NCI-H748 (cell line): ENCODE results near the gene COL12A1.
"Not testable (repeated sequence)": the region's sequence is repeated elsewhere in the genome, so short reads cannot be mapped to it uniquely, and the experiment has no call there.

ENCODE experiments used
- DNase-seq: peaks from one replicate; lab custom pipeline; 2025; ENCODE audit not compliant: unreplicated experiment; lab: John Stamatoyannopoulos, UW

The COL12A1 gene

GRCh38 chr6:75213112-75213511 lies 7.3 kb upstream of the COL12A1 start:
- DNase-seq, result no peak

DNA sequence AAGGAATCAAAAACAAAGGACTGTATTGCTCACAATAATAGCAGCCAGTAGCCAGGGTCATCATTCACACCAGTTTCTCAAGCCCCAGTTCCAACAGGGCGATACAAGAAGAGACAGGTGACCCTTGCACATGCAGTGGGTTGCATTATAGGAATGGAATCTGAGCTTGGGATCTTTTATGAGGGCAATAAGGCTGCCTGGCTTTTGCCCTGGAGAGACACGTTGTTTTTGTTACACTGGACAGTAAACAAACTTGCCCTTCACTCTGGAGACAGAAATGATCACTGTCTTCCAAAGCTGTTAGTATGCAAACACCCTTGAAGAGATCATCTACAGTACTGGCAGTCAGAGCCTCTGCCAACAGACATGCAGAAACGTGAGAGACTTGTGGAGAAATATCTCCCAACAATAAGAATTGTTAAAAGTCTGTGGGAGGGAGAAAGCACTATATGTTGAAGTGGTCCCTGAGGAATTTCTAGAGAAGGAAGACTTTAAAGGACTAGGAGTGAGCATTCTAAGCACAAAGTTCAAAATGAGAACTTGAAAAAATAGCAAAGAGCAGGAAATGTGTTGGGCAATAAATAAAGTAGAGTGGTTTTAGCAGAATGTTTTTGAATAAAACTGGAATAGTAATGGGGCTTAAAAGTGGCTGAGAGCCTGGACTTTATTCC lies 6.2 kb upstream of the COL12A1 start:
- no peak for DNase-seq

- DNase-seq, result peak; percentile 68
Measured at GRCh38 chr6:75210885-75211739, 5.3 kb upstream of the COL12A1 start.

- no peak for DNase-seq
Measured at GRCh38 chr6:75209184-75209723, 3.4 kb upstream of the COL12A1 start.

- peak; percentile 74 for DNase-seq
Measured at GRCh38 chr6:75208298-75209183, 2.7 kb upstream of the COL12A1 start.

- DNase-seq, result no peak
Measured at GRCh38 chr6:75206576-75207342, 906 bp upstream of the COL12A1 start.

GRCh38 chr6:75204959-75205775 lies 686 bp downstream of the COL12A1 start:
- DNase-seq, result peak; percentile 43

- DNase-seq, result peak; percentile 69
Measured at GRCh38 chr6:75204217-75204958, 1.5 kb downstream of the COL12A1 start.

- no peak for DNase-seq
Measured at GRCh38 chr6:75203721-75204120, 2.1 kb downstream of the COL12A1 start.

GRCh38 chr6:75202676-75203131 lies 3.1 kb downstream of the COL12A1 start:
- no peak for DNase-seq

DNA sequence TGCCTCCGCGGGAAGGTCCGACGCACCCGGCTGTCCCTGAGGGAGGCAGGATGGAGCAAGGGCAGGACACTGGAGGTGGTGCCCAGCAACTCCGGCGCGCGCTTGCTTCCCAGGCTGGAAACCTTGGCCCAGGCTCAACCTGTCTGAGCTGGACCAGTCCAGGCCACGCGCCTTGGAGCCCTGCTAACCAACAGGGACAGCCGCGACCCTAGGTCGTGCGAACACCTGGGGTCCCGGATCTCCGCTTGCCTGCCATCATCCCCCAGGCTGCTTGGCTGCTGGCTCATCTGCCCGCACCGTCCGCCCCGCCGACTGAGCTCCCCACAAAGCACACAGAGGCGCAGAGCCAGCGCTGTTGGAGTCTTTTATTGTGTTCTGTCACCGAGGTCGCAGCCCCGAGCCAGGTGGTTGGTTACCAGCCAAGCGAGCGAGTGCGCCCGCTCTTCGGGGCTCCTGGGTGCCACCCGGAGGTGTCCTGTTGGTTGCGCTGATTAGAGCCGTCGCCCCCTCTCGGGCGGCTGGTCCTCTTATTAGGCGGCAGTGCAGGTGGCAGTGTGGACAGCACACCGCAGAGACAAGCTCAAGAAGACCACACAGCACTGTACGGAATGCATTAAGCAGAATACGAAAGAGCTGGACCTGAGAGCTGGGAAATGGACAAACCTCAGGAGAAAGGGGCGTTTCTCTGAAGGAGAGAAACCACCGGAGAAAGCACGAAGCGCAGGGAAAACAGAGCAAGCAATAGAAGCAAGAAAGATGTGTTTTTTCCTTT lies 3.8 kb downstream of the COL12A1 start:
- peak; percentile 61 for DNase-seq

- no peak for DNase-seq
Measured at GRCh38 chr6:75201021-75201420, 4.8 kb downstream of the COL12A1 start.

DNA sequence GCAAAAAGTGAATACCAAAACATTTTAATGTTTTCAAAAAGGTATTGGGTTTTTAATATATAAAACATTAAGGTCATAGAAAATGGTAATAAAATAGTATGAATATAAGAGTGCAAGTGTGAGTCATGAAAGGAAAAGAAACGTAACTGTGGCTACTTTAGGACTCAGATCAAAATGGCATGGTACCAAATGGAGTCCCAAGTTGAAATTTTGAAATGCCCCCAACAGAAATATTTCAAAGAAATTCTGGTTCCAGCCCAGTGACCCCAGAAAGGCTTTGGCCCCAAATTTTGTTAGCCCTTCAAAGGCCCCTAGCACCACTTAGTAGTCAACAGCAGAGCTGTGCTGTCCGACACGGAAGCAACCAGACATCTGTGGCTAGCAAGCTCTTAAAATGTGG lies 6.0 kb downstream of the COL12A1 start:
- no peak for DNase-seq

DNA sequence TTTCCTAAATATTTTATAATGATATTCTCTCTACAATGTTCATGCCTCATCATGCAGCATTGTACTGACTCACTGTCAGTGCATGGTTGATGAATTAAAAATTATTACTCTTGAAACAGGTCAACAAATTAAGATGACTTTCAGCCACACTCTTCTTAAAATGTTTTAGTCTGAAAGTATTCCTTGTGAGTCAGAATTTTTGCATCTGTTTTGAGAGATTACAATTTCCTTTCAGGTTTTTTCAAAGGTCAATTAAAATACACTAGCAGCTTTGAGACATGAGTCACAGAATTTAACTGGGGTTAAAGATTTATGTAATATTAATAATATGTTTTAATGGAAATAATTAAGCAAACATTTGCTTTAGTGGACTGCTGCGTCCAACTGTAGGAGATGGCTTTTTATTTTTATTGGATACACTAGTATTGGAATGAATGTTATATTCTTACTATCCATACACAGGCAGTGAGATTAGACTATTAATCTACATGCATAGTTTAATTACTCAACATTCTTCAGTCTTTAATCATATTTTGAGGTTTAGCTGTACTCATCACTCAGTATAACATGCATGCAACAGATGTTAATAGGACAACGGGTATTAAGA lies 9.7 kb downstream of the COL12A1 start:
- no peak for DNase-seq

- no peak for DNase-seq
Measured at GRCh38 chr6:75188221-75188925, 17.5 kb downstream of the COL12A1 start.

DNA sequence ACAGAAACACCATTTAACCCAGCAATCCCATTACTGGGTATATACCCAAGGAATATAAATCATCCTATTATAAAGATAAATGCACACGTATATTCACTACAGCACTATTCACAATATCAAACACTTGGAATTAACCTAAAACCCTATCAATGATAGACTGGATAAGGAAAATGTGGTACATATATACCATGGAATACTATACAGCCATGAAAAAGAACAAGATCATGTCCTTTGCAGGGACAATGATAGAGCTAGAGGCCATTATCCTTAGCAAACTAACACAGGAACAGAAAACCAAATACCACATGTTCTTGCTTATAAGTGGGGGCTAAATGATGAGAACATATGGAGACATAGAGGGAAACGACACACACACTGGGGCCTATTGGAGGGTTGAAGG lies 19.3 kb downstream of the COL12A1 start:
- not testable (repeated sequence) for DNase-seq

- DNase-seq, result no peak
Measured at GRCh38 chr6:75183099-75183541, 22.7 kb downstream of the COL12A1 start.
